Measurements from ENCODE around the gene CCDC190. TPM values are rescaled to one million over a fixed set of nuclear protein-coding genes. Genes with fewer than 3 reads are reported as not detected.

CCDC190 gene
- total RNA-seq, 1 experiment from 2014 or later, result not detected

DNA sequence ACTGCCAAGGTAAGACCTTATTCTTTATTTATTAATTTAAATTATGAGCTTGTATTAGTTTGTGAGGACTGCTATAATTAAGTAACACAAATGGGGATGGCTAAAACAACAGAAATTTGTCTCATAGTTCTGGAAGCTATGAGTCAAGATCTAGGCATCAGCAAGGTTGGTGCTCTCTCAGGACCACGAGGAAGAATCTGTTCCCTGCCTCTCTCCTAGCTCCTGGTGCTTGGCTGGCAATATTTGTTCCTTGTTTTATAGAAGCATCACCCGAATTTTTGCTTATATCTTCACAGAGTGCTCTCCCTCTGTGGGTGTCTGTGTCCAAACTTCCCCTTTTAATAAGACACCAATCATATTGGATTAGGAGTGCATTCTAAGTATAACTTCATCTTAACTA is 41.4 kb upstream of the CCDC190 start:
- Histone ChIP-seq H3K27me3 (ENCODE audit: control insufficient read depth, insufficient read depth, low read length) (no peaks in the 10 kb centered on the region), H3K27ac (ENCODE audit: low read length) (no peak overlapping the region), H3K36me3 (ENCODE audit: control insufficient read depth, insufficient read depth, low read length) (no peaks in the 10 kb centered on the region), H3K9me3 (ENCODE audit: control insufficient read depth, insufficient read depth, low read depth, low read length) (no peaks in the 10 kb centered on the region), H3K4me1 (ENCODE audit: control insufficient read depth, insufficient read depth, low read length) (no peaks in the 10 kb centered on the region), H3K4me3 (ENCODE audit: low read depth in 2 of 2, low read length in 2 of 2) (no peak overlapping the region)
- no peak for ATAC-seq
- POLR2A ChIA-PET, result no interaction called here
- in situ Hi-C loops (cut with HindIII; ENCODE audit: low pct_unique_long_range_greater_than_20kb, low sequenced_read_pairs) (no loop called here), intact Hi-C loops (cut with micrococcal nuclease; ENCODE audit: unreplicated experiment) (no loop called here)
- CTCF ChIA-PET, result no interaction called here
- BruUV-seq (replicated peaks), result no TSS peak
- DNase-seq (ENCODE audit: low read depth, low spot score), result no peak
- TF ChIP-seq, protein P1, sequence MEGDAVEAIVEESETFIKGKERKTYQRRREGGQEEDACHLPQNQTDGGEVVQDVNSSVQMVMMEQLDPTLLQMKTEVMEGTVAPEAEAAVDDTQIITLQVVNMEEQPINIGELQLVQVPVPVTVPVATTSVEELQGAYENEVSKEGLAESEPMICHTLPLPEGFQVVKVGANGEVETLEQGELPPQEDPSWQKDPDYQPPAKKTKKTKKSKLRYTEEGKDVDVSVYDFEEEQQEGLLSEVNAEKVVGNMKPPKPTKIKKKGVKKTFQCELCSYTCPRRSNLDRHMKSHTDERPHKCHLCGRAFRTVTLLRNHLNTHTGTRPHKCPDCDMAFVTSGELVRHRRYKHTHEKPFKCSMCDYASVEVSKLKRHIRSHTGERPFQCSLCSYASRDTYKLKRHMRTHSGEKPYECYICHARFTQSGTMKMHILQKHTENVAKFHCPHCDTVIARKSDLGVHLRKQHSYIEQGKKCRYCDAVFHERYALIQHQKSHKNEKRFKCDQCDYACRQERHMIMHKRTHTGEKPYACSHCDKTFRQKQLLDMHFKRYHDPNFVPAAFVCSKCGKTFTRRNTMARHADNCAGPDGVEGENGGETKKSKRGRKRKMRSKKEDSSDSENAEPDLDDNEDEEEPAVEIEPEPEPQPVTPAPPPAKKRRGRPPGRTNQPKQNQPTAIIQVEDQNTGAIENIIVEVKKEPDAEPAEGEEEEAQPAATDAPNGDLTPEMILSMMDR (IDR thresholded peaks at IDR 0.05), result no peak
- TF ChIP-seq POLR2AphosphoS5 (IDR thresholded peaks at IDR 0.05; ENCODE audit: low read depth, low read length) (no peak), TCF7L2 (IDR thresholded peaks at IDR 0.05; ENCODE audit: low read depth, low read length) (no peak), REST (IDR thresholded peaks at IDR 0.05; ENCODE audit: insufficient read depth in 1 of 2, low read depth in 2 of 2, low read length in 1 of 2) (no peak), SIN3A (IDR thresholded peaks at IDR 0.05; ENCODE audit: borderline replicate concordance, insufficient read depth, low read depth, low read length) (no peak)

GRCh38 chr1:162901243-162901642 is 40.3 kb upstream of the CCDC190 start:
- POLR2A ChIA-PET, result no interaction called here
- no peaks in the 10 kb centered on the region for H3K4me1 ChIP-seq (ENCODE audit: control insufficient read depth, insufficient read depth, low read length)

More at GRCh38 chr1:162901243-162901642, 40.3 kb upstream of the CCDC190 start:
- intact Hi-C loops (cut with micrococcal nuclease; ENCODE audit: unreplicated experiment), result no loop called here
- BruUV-seq (replicated peaks), result no TSS peak
- TF ChIP-seq REST (IDR thresholded peaks at IDR 0.05; ENCODE audit: insufficient read depth in 1 of 2, low read depth in 2 of 2, low read length in 1 of 2) (no peak), SIN3A (IDR thresholded peaks at IDR 0.05; ENCODE audit: borderline replicate concordance, insufficient read depth, low read depth, low read length) (no peak)
- H3K4me3 ChIP-seq (ENCODE audit: low read depth in 2 of 2, low read length in 2 of 2), result no peak overlapping the region
- ATAC-seq, result no peak
- no peaks in the 10 kb centered on the region for H3K27me3 ChIP-seq (ENCODE audit: control insufficient read depth, insufficient read depth, low read length)
- CTCF ChIA-PET, result no interaction called here
- H3K27ac ChIP-seq (ENCODE audit: low read length), result no peak overlapping the region
- no peaks in the 10 kb centered on the region for H3K36me3 ChIP-seq (ENCODE audit: control insufficient read depth, insufficient read depth, low read length)
- in situ Hi-C loops (cut with HindIII; ENCODE audit: low pct_unique_long_range_greater_than_20kb, low sequenced_read_pairs), result no loop called here
- no peak for DNase-seq (ENCODE audit: low read depth, low spot score)
- H3K9me3 ChIP-seq (ENCODE audit: control insufficient read depth, insufficient read depth, low read depth, low read length), result no peaks in the 10 kb centered on the region

Data from Panc1 (cell line).